HL-60/S4 (cell line): ENCODE data around the gene SH3PXD2B.

Experiments
- in situ Hi-C: fragments of 300-500 bp; cut with MboI; formaldehyde crosslinking; loops from 2 replicates; pipeline ENCODE4 v1.14.3; 2022; ENCODE audit warnings: low sequenced_read_pairs

The SH3PXD2B gene

GRCh38 chr5:172283020-172283861 is 171.1 kb downstream of the SH3PXD2B start, which contains the start of gene UBTD2:
Gene UBTD2, minus strand, starts transcription at chr5:172283764. Its CDS starts 99 bp downstream, at chr5:172283665.
- in situ Hi-C loops: loop anchor here (10.0 to 25.0 kb wide), 2 partner anchors 168 to 371 kb away; no protein-coding TSS in a partner anchor

- in situ Hi-C loops: loop anchor here (10.0 to 25.0 kb wide), 2 partner anchors 168 to 370 kb away; no protein-coding TSS in a partner anchor
Observed at GRCh38 chr5:172282272-172283019, 171.9 kb downstream of the SH3PXD2B start.

- in situ Hi-C loops: loop anchor here (10.0 to 25.0 kb wide), 2 partner anchors 167 to 369 kb away; no protein-coding TSS in a partner anchor
Observed at GRCh38 chr5:172281346-172281745, 173.0 kb downstream of the SH3PXD2B start.

- in situ Hi-C loops: loop anchor here (10.0 to 25.0 kb wide), 2 partner anchors 166 to 369 kb away; no protein-coding TSS in a partner anchor
Observed at GRCh38 chr5:172280929-172281328, 173.4 kb downstream of the SH3PXD2B start.

GRCh38 chr5:172280317-172280716 is 174.0 kb downstream of the SH3PXD2B start:
- in situ Hi-C loops: loop anchor here (10.0 to 25.0 kb wide), 2 partner anchors 166 to 368 kb away; no protein-coding TSS in a partner anchor

GRCh38 chr5:172278356-172278755 is 176.0 kb downstream of the SH3PXD2B start:
- in situ Hi-C loops: loop anchor here (25.0 kb wide), 1 partner anchor 366 kb away; no protein-coding TSS in a partner anchor

GRCh38 chr5:172276214-172276613 is 178.1 kb downstream of the SH3PXD2B start:
- in situ Hi-C loops: loop anchor here (25.0 kb wide), 1 partner anchor 364 kb away; no protein-coding TSS in a partner anchor
